ENCODE results near the gene LEKR1. TPM values are rescaled to one million over a fixed set of nuclear protein-coding genes. Genes with fewer than 3 reads are reported as not detected.

Gene LEKR1
- polyA plus RNA-seq, 1 donor from 2014 or later = 2.7 TPM

DNA sequence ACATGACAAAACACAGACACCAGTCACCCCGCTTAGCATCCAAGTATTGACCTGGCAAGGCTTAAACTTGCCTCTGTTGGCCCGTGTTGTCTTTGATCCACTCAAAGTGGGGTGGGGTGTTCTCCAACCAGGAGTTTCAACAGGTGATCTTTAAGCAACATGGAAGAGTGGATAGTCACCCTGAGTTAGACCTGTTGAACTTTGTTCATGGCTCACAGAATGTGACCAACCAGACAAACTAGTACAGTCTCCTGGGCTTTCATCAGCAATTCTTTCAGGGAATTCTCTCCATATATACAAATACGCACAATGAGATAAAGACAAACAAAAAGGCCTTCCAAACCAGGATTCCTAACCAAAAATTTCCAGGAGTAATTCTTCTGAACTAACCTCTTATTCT is 11.9 kb downstream of the LEKR1 start:
- Histone ChIP-seq H3K9ac (ENCODE audit: low read length) (no peak overlapping the region), H3K27me3 (ENCODE audit: insufficient read depth, low read depth, low read length) (no peaks in the 10 kb centered on the region), H3K36me3 (ENCODE audit: insufficient read depth, low read length) (no peaks in the 10 kb centered on the region), H3K4me2 (ENCODE audit: low read length) (no peak overlapping the region), H3F3A (ENCODE audit: insufficient read depth, low read length, poor library complexity, severe bottlenecking) (no peaks in the 10 kb centered on the region), H2AFZ (ENCODE audit: low read depth, low read length) (no peak overlapping the region), H3K27ac (ENCODE audit: low read length) (no peak overlapping the region), H3K4me3 (ENCODE audit: low read length) (no peak overlapping the region), H4K20me1 (ENCODE audit: insufficient read depth) (no peaks in the 10 kb centered on the region), H3K79me2 (replicated peaks; ENCODE audit: insufficient read depth, low read length) (no peaks in the 10 kb centered on the region), H3K9me3 (ENCODE audit: low read length) (no peaks in the 10 kb centered on the region), H3K9me2 (ENCODE audit: insufficient read depth, low read length) (no peaks in the 10 kb centered on the region)
- TF ChIP-seq SMC3 (conservative IDR thresholded peaks at IDR 0.05; ENCODE audit: poor library complexity) (no peak), EZH2 (IDR thresholded peaks at IDR 0.05; ENCODE audit: borderline replicate concordance, insufficient read depth, low read length, poor library complexity, severe bottlenecking) (no peak)

DNA sequence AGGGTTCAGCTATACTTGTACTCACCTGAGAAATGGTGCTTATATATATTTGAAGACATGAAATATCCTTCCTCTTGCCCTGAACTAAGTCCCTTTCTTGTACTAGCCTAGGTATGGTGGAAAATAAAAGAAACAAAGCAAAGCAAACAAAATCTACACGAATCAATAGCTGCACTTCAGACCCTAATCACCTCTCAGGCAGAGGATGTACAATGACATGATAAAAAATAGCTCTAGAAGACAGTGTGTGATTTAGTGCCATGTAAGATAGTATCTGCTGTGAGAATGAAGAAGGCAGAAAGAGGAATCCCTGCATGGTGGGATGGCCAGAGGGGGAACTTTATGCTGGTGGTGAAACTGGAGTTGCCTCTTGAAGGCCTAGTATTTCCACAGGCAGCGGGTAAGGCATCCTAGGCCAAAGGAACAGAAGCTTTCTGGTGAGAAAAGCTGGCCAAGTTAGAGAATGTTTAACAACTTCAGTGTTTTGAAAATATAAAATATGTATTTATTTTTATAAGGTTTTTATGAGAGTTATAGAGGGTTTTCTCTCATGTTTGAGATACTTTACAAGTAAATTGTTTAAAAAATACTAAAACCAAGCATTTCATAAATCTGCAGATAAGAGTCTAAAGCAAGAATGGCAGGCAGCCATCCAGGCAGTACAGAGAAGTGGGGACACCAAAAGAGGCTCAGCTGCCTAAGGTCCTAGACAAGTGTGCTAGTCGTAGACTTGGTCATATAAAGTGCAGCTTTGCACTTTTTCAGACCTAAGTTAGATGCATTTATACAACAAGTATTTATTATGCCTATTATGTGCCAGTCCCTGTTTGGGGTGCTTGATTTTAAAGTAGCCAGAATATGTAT is 14.9 kb downstream of the LEKR1 start:
- H3K27ac ChIP-seq (ENCODE audit: low read length) = no peak overlapping the region
- H3K27me3 ChIP-seq (ENCODE audit: insufficient read depth, low read depth, low read length) = no peaks in the 10 kb centered on the region
- H3K79me2 ChIP-seq (replicated peaks; ENCODE audit: insufficient read depth, low read length) = no peaks in the 10 kb centered on the region
- H3K9me2 ChIP-seq (ENCODE audit: insufficient read depth, low read length) = no peaks in the 10 kb centered on the region
- no peak overlapping the region for H3K4me3 ChIP-seq (ENCODE audit: low read length)
- H3K9ac ChIP-seq (ENCODE audit: low read length) = no peak overlapping the region
- H3K36me3 ChIP-seq (ENCODE audit: insufficient read depth, low read length) = no peaks in the 10 kb centered on the region
- TF ChIP-seq SMC3 (conservative IDR thresholded peaks at IDR 0.05; ENCODE audit: poor library complexity) = no peak
- no peak for TF ChIP-seq EP300 (conservative IDR thresholded peaks at IDR 0.05; ENCODE audit: poor library complexity, severe bottlenecking)
- TF ChIP-seq RAD21 (conservative IDR thresholded peaks at IDR 0.05) = no peak
- TF ChIP-seq EZH2 (IDR thresholded peaks at IDR 0.05; ENCODE audit: borderline replicate concordance, insufficient read depth, low read length, poor library complexity, severe bottlenecking) = no peak
- no peak for TF ChIP-seq TAF1 (IDR thresholded peaks at IDR 0.05; ENCODE audit: low read depth)
- TF ChIP-seq, protein P1, sequence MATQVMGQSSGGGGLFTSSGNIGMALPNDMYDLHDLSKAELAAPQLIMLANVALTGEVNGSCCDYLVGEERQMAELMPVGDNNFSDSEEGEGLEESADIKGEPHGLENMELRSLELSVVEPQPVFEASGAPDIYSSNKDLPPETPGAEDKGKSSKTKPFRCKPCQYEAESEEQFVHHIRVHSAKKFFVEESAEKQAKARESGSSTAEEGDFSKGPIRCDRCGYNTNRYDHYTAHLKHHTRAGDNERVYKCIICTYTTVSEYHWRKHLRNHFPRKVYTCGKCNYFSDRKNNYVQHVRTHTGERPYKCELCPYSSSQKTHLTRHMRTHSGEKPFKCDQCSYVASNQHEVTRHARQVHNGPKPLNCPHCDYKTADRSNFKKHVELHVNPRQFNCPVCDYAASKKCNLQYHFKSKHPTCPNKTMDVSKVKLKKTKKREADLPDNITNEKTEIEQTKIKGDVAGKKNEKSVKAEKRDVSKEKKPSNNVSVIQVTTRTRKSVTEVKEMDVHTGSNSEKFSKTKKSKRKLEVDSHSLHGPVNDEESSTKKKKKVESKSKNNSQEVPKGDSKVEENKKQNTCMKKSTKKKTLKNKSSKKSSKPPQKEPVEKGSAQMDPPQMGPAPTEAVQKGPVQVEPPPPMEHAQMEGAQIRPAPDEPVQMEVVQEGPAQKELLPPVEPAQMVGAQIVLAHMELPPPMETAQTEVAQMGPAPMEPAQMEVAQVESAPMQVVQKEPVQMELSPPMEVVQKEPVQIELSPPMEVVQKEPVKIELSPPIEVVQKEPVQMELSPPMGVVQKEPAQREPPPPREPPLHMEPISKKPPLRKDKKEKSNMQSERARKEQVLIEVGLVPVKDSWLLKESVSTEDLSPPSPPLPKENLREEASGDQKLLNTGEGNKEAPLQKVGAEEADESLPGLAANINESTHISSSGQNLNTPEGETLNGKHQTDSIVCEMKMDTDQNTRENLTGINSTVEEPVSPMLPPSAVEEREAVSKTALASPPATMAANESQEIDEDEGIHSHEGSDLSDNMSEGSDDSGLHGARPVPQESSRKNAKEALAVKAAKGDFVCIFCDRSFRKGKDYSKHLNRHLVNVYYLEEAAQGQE (IDR thresholded peaks at IDR 0.05; ENCODE audit: borderline replicate concordance) = no peak
- TF ChIP-seq, protein P2, sequence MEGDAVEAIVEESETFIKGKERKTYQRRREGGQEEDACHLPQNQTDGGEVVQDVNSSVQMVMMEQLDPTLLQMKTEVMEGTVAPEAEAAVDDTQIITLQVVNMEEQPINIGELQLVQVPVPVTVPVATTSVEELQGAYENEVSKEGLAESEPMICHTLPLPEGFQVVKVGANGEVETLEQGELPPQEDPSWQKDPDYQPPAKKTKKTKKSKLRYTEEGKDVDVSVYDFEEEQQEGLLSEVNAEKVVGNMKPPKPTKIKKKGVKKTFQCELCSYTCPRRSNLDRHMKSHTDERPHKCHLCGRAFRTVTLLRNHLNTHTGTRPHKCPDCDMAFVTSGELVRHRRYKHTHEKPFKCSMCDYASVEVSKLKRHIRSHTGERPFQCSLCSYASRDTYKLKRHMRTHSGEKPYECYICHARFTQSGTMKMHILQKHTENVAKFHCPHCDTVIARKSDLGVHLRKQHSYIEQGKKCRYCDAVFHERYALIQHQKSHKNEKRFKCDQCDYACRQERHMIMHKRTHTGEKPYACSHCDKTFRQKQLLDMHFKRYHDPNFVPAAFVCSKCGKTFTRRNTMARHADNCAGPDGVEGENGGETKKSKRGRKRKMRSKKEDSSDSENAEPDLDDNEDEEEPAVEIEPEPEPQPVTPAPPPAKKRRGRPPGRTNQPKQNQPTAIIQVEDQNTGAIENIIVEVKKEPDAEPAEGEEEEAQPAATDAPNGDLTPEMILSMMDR (IDR thresholded peaks at IDR 0.05; ENCODE audit: poor library complexity, severe bottlenecking) = no peak
- no peak for TF ChIP-seq POLR2AphosphoS5 (IDR thresholded peaks at IDR 0.05)
- no peak for TF ChIP-seq MXI1 (conservative IDR thresholded peaks at IDR 0.05; ENCODE audit: poor library complexity, severe bottlenecking)
- H3F3A ChIP-seq (ENCODE audit: insufficient read depth, low read length, poor library complexity, severe bottlenecking) = no peaks in the 10 kb centered on the region
- H2AFZ ChIP-seq (ENCODE audit: low read depth, low read length) = no peak overlapping the region
- H3K9me3 ChIP-seq (ENCODE audit: low read length) = no peaks in the 10 kb centered on the region
- no peaks in the 10 kb centered on the region for H4K20me1 ChIP-seq (ENCODE audit: insufficient read depth)
- H3K4me2 ChIP-seq (ENCODE audit: low read length) = no peak overlapping the region

Data from neural cell (in vitro differentiated cells).